Gastrocnemius medialis (tissue), 4 donors: ENCODE results near the gene ZNF845. TPM values are rescaled to one million over a fixed set of nuclear protein-coding genes. Genes with fewer than 3 reads are reported as not detected.
"Not testable (repeated sequence)": the region's sequence is repeated elsewhere in the genome, so short reads cannot be mapped to it uniquely, and the experiment has no call there.

Source experiments
- ATAC-seq, 2 donors: fragments of 150-250 bp; one replicate each; pipeline ENCODE4 v1.9.1; 2016
- DNase-seq, 2 donors: peaks; one replicate each; pipeline ENCODE4 v3.0.0-alpha.2; 2019
- H3K27ac ChIP-seq, 4 donors: fragments of 200-600 bp; sonication (generic); 1 replicate in 1 of 4; 2 replicates in 3 of 4; pipeline ENCODE4 v1.5.1; 2016 to 2018; ENCODE audit warnings: mild to moderate bottlenecking in 2 of 4, moderate library complexity in 1 of 4
- H3K27me3 ChIP-seq, 3 donors: fragments of 200-600 bp; sonication (generic) in 2 of 3; 1 replicate in 1 of 3; 2 replicates in 2 of 3; pipeline versions ENCODE4 v1.5.1 to v1.6.0; 2016 to 2019; ENCODE audit warnings: mild to moderate bottlenecking in 1 of 3, moderate library complexity in 1 of 3
- H3K36me3 ChIP-seq, 2 donors: fragments of 200-600 bp; sonication (generic) in 1 of 2; one replicate each; pipeline ENCODE4 v1.5.1; 2017 to 2018
- H3K4me1 ChIP-seq, 2 donors: fragments of 200-600 bp; sonication (generic) in 1 of 2; one replicate each; pipeline ENCODE4 v1.5.1; 2016 to 2017; ENCODE audit warnings: mild to moderate bottlenecking in 2 of 2
- H3K4me3 ChIP-seq, 4 donors: fragments of 200-600 bp; sonication (generic) in 3 of 4; 1 replicate in 1 of 4; 2 replicates in 3 of 4; pipeline ENCODE4 v1.5.1; 2016 to 2019; ENCODE audit warnings: mild to moderate bottlenecking in 2 of 4
- H3K9me3 ChIP-seq, 3 donors: fragments of 200-600 bp; sonication (generic) in 2 of 3; 1 replicate in 1 of 3; 2 replicates in 2 of 3; pipeline ENCODE4 v1.5.1; 2016 to 2019
- POLR2A ChIP-seq, 2 donors: fragments of 450-650 bp; IDR thresholded peaks; one replicate each; pipeline ENCODE4 v1.6.1; 2017; ENCODE audit warnings: antibody characterized with exemption in 2 of 2, mild to moderate bottlenecking in 2 of 2, moderate library complexity in 2 of 2
- in situ Hi-C, 4 donors: fragments of 200-750 bp; cut with MboI; loops; one replicate each; pipeline versions ENCODE4 v1.15.0 to v1.8.0; 2017; ENCODE audit warnings: low sequenced_read_pairs in 4 of 4
- intact Hi-C: fragments of 100-400 bp; cut with DNase I; formaldehyde crosslinking; loops from one replicate; pipeline ENCODE4 v1.15.1; 2023; ENCODE audit warnings: low total_unique reads
- total RNA-seq, 4 donors: library from RNA; depleted of rRNA; stranded (reverse); fragments of >200 nt; gene quantifications; one replicate each; pipeline versions ENCODE4 v1.1.0 to v1.2.3, GENCODE V29; 2016
- TF ChIP-seq, protein P1 (sequence below), 5 experiments: fragments of 450-650 bp in 3 of 5; fragments of 200-600 bp in 2 of 5; sonication (generic) in 2 of 5; IDR thresholded peaks in 4 of 5; conservative IDR thresholded peaks in 1 of 5; 1 replicate in 4 of 5; 2 replicates in 1 of 5; pipeline ENCODE4 v1.5.1; 2016 to 2019; ENCODE audit warnings: antibody characterized with exemption in 5 of 5, mild to moderate bottlenecking in 3 of 5, moderate library complexity in 3 of 5

Gene ZNF845
- total RNA-seq: 1 to 10 TPM in 3 of 4 donors, under 1 TPM in 1; 1.00 to 2.3 (median 1.4) TPM

DNA sequence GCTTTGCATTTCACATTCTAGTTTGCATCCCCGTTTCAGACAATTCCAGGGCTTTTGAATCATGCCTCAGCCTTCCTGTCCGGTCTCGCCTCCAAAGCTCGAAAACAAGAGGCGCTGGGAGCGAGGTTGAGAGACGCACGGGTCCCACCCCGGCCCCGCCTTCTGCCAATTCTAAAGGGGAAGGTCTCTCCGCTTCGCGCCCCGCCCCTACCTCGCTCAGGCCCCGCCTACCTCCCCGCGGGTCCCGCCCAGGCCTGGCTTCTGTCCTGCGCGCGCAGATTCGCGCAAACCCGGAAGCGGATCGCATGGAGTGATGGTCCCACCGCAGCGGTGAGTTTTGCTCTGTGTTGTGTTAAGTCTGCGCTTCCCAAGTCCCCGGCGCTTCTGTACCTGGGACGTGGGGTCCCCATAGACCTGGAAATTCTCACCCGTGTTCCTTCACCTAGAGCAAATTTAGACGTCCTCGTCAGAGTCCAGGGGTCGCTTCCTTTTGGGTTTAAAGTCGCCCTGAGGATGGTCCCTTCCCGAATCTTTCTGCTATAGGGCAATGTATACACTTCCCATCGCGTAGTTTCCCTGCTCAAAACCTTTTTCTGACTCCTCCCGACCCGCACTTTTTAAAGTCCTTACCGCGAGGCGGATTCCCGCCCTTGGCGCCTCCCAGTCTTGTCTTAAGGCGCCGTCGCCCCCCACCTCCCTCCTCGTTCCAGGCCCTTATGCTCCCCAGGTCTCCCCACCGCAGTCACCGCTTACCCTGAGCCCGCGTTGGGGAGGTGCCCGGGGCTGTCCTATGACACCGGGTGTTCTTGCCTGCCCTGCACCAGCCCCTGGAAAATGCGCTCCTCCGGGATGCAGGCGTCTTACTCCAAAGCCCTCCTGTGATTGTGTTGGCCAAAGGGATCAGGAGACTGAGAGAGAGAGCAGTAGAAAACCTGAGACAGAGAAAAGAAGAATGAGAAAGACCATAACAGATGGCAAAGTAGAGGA is at the start of gene ZNF845:
TSS of gene ZNF845 (plus strand) at position 287 of the 987 bp plus-strand sequence. CDS start 7,559 bp downstream, outside the sequence.
- ATAC-seq: peak; percentile 91 to 97
- intact Hi-C loops: loop anchor here (1.0 to 10.0 kb wide), 3 partner anchors 62 to 136 kb away; partner anchors contain the start of genes ZNF765 and ZNF813

DNA sequence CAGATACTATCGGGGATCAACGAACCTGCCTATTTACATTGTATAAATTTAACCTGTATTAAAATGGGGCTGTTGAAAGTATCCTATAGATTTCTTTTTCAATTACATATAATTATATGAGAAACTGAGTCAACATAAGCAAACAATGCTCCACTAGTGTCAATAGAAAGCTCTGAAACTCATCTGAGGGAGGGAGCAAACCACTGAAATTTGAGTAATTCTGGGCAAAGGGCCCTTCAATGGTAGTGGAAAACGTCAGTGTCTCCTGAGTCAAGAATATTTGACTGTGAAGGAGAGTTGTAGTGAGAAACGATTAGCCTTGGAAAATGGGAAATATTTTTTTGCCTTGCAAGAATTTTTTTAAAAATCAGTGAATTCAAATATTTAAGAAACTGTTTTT is 48.5 kb upstream of the ZNF845 start:
- TF ChIP-seq, protein P1, sequence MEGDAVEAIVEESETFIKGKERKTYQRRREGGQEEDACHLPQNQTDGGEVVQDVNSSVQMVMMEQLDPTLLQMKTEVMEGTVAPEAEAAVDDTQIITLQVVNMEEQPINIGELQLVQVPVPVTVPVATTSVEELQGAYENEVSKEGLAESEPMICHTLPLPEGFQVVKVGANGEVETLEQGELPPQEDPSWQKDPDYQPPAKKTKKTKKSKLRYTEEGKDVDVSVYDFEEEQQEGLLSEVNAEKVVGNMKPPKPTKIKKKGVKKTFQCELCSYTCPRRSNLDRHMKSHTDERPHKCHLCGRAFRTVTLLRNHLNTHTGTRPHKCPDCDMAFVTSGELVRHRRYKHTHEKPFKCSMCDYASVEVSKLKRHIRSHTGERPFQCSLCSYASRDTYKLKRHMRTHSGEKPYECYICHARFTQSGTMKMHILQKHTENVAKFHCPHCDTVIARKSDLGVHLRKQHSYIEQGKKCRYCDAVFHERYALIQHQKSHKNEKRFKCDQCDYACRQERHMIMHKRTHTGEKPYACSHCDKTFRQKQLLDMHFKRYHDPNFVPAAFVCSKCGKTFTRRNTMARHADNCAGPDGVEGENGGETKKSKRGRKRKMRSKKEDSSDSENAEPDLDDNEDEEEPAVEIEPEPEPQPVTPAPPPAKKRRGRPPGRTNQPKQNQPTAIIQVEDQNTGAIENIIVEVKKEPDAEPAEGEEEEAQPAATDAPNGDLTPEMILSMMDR (IDR thresholded peaks at IDR 0.05 in 4 of 5, conservative IDR thresholded peaks at IDR 0.05 in 1 of 5): no peak
- no peak for TF ChIP-seq POLR2A (IDR thresholded peaks at IDR 0.05)
- DNase-seq (no peak), ATAC-seq (no peak)
- Histone ChIP-seq H3K9me3 (no peaks in the 10 kb centered on the region), H3K4me3 (no peak overlapping the region), H3K4me1 (no peaks in the 10 kb centered on the region), H3K27me3 (no peaks in the 10 kb centered on the region), H3K27ac (no peak overlapping the region), H3K36me3 (no peaks in the 10 kb centered on the region)
- in situ Hi-C loops: no loop called here
- intact Hi-C loops: no loop called here

More for the DNA sequence above, at the start of gene ZNF845:
- peak within 1 kb of the TSS; percentile 61 to 75 (median 69) for H3K27ac ChIP-seq
- H3K4me3 ChIP-seq: peak within 1 kb of the TSS; percentile 61 to 74 (median 71)
- no peaks in the 10 kb centered on the region for H3K36me3 ChIP-seq
- no peaks in the 10 kb centered on the region for H3K4me1 ChIP-seq
- in situ Hi-C loops: loop anchor here in 1 of 4 donors (10.0 kb wide), 1 partner anchor 79 kb away; the partner anchor contains the start of genes VN1R2 and ZNF677
- peak; percentile 73 to 74 for DNase-seq
- H3K9me3 ChIP-seq: no peaks in the 10 kb centered on the region
- no peaks in the 10 kb centered on the region for H3K27me3 ChIP-seq
- TF ChIP-seq POLR2A (IDR thresholded peaks at IDR 0.05): peak in 1 of 2 donors; percentile 19
- TF ChIP-seq, protein P1 (IDR thresholded peaks at IDR 0.05 in 4 of 5, conservative IDR thresholded peaks at IDR 0.05 in 1 of 5): no peak

DNA sequence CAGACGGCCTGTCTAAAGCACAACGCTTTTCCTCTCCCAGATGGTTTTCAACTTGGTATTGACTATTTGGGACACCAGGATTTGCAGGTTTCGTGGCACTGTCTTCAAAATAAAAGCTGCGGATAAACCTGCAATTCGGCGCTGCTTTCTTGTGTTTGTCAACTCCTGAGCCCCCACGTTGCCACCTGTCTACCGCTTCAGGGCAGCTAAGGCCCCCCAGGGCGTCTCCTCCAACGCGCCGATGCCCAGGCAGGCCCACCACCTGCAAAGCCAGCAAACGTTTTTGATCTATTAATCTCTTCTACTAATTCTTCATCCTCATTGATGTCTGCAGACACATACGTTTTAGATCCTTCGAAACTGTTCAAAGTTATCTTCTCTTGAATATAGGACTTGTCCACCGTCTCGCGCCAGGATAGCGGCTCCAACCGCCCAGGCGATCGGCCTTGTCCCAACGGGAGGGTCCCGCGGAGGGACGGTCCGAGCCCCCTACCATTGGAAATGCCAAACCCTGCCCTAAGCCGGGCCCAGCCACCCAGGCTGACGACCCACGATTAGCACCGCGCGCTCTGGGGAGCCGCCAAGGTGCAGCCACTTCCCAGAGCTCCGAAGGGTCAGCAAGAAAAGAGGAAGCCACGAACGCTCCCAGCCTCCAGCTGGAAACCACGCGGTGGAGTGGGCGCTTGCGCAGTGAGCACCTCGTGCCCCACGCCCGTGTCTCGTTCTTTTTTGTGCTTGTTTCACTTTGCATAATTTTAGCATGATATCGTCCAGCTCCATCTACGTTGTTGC is 42.6 kb upstream of the ZNF845 start:
- Histone ChIP-seq H3K36me3 (no peaks in the 10 kb centered on the region), H3K27me3 (no peaks in the 10 kb centered on the region), H3K4me1 (no peaks in the 10 kb centered on the region), H3K9me3 (peaks cover 0 to 6% (median 3%) of the 10 kb centered on the region in 3 donors), H3K27ac (no peak overlapping the region), H3K4me3 (no peak overlapping the region)
- TF ChIP-seq, protein P1 (IDR thresholded peaks at IDR 0.05 in 4 of 5, conservative IDR thresholded peaks at IDR 0.05 in 1 of 5): no peak
- no peak for TF ChIP-seq POLR2A (IDR thresholded peaks at IDR 0.05)
- intact Hi-C loops (no loop called here), in situ Hi-C loops (no loop called here)
- DNase-seq (no peak), ATAC-seq (no peak)

DNA sequence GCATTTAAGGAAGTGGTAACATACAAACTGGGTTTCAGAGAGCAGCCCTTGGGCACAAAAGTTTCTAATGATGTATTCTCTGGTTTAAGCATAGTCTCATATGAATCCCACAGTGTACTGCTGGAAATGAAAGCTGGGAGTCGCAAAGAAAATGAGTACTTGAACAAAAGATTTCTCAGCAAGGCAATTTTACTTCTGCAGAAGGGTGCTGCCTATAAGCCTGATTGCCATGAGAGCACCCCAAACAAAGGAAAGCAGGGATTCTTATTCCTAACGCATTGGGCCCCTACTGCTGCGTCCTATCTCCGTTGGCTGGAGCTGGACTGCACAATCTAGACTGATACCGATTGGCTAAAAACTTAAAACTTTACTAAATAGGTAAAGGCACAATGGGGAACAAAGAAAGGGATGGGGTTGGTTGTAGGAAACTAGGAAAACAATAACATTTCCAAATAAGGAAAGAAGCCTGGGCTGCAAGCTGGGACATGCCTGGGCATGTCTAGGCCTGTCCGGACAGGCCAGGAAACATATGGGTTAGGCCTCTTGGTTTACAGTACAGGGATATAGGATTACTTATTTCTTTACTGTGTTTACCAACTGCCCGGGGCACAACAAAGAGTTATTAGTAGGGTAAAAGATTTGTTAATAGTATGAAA is 38.6 kb upstream of the ZNF845 start:
- intact Hi-C loops: no loop called here
- DNase-seq (no peak), ATAC-seq (no peak)
- Histone ChIP-seq H3K4me3 (no peak overlapping the region), H3K27me3 (no peaks in the 10 kb centered on the region), H3K36me3 (no peaks in the 10 kb centered on the region), H3K9me3 (peaks cover 0 to 6% (median 3%) of the 10 kb centered on the region in 3 donors), H3K27ac (no peak overlapping the region), H3K4me1 (no peaks in the 10 kb centered on the region)
- no peak for TF ChIP-seq POLR2A (IDR thresholded peaks at IDR 0.05)
- TF ChIP-seq, protein P1 (IDR thresholded peaks at IDR 0.05 in 4 of 5, conservative IDR thresholded peaks at IDR 0.05 in 1 of 5): no peak
- in situ Hi-C loops: no loop called here

DNA sequence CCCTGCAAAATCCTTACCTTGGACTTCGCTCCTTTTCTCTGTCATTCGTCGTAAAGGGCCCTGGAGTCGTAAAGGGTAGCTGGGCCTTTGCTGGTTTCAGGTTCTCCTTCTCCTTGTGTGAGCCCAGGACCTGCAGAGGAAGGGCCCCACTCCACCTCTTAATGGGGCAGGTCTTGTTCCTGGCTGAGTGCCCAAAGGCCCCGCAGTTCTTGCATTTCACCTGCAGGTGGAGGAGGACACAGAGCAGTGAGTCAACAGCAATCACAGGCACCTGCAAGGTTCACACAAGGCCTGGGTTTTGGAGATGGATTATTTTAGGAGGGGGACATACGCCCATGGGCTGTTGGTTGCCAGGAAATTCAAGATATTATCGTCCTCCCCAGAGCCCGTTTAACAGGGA is 32.2 kb upstream of the ZNF845 start:
- H3K27me3 ChIP-seq, H3K9me3 ChIP-seq, H3K4me3 ChIP-seq, in situ Hi-C loops, intact Hi-C loops, ATAC-seq, DNase-seq, H3K4me1 ChIP-seq, H3K27ac ChIP-seq, H3K36me3 ChIP-seq: not testable (repeated sequence)
